Stimulated activated naive CD4-positive, alpha-beta T cell (primary cell): Measurements from ENCODE around the gene ANK2.
A peak's percentile ranks its signal among the peaks of the same experiment; 100 is the strongest.

Source experiments
- DNase-seq, 6 experiments: peaks; one replicate each; lab custom pipeline; 2025; lab: John Stamatoyannopoulos, UW

ANK2 gene

GRCh38 chr4:113344100-113344499 is 294.6 kb downstream of the ANK2 start:
- DNase-seq, result no peak

- DNase-seq, result no peak
Measured at GRCh38 chr4:113347245-113347644, 297.8 kb downstream of the ANK2 start.

GRCh38 chr4:113349430-113349829 is 300.0 kb downstream of the ANK2 start:
- DNase-seq, result no peak

- no peak for DNase-seq
Measured at GRCh38 chr4:113350576-113350975, 301.1 kb downstream of the ANK2 start.

GRCh38 chr4:113355550-113356371 is 306.3 kb downstream of the ANK2 start:
- DNase-seq, result peak in 4 of 6 experiments; percentile 2 to 27 (median 6)

- DNase-seq, result no peak
Measured at GRCh38 chr4:113356453-113356852, 307.0 kb downstream of the ANK2 start.

- no peak for DNase-seq
Measured at GRCh38 chr4:113358784-113359183, 309.3 kb downstream of the ANK2 start.

- no peak for DNase-seq
Measured at GRCh38 chr4:113365377-113365776, 315.9 kb downstream of the ANK2 start.

- DNase-seq, result no peak
Measured at GRCh38 chr4:113368056-113368455, 318.6 kb downstream of the ANK2 start.

- no peak for DNase-seq
Measured at GRCh38 chr4:113371111-113371510, 321.7 kb downstream of the ANK2 start.

GRCh38 chr4:113375964-113376666 is 326.7 kb downstream of the ANK2 start:
- DNase-seq, result no peak

GRCh38 chr4:113378836-113379235 is 329.4 kb downstream of the ANK2 start:
- no peak for DNase-seq

- no peak for DNase-seq
Measured at GRCh38 chr4:113382704-113383103, 333.3 kb downstream of the ANK2 start.

GRCh38 chr4:113383111-113383785 is 333.8 kb downstream of the ANK2 start:
- DNase-seq, result no peak

GRCh38 chr4:113384600-113384999 is 335.1 kb downstream of the ANK2 start:
- DNase-seq, result no peak

- no peak for DNase-seq
Measured at GRCh38 chr4:113385281-113385899, 335.9 kb downstream of the ANK2 start.

GRCh38 chr4:113389160-113389559 is 339.7 kb downstream of the ANK2 start:
- no peak for DNase-seq

- no peak for DNase-seq
Measured at GRCh38 chr4:113390850-113391249, 341.4 kb downstream of the ANK2 start.

GRCh38 chr4:113394108-113394729 is 344.8 kb downstream of the ANK2 start:
- no peak for DNase-seq

- DNase-seq, result peak; percentile 1 to 85 (median 38)
Measured at GRCh38 chr4:113394730-113395530, 345.5 kb downstream of the ANK2 start.

- DNase-seq, result no peak
Measured at GRCh38 chr4:113397114-113397701, 347.8 kb downstream of the ANK2 start.
